ENCODE data around the gene PACSIN2. TPM values are rescaled to one million over a fixed set of nuclear protein-coding genes. Genes with fewer than 3 reads are reported as not detected.

The PACSIN2 gene
- total and polyA plus RNA-seq, 2 experiments from 2014 or later = 23.5 to 57.3 TPM

DNA sequence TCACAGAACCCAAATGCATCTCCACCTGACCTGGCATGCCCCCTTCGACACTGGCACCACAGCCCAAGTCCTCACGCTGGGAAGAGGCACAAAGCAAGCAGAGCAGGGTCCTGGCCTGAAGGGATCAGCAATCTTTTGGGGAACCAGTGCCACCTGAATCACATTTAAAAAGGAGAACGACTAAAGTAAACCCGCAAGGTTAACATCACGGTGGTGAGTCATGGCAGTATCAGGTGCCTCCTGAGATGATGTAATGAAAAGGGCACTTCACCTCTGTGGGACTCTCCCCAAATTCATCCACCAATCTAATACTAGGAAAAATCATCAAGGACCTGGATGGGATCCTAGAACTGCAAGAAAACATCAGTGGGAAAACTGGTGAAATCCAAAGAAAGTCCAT is 44.9 kb downstream of the PACSIN2 start (continued):
- TF ChIP-seq, protein P1, sequence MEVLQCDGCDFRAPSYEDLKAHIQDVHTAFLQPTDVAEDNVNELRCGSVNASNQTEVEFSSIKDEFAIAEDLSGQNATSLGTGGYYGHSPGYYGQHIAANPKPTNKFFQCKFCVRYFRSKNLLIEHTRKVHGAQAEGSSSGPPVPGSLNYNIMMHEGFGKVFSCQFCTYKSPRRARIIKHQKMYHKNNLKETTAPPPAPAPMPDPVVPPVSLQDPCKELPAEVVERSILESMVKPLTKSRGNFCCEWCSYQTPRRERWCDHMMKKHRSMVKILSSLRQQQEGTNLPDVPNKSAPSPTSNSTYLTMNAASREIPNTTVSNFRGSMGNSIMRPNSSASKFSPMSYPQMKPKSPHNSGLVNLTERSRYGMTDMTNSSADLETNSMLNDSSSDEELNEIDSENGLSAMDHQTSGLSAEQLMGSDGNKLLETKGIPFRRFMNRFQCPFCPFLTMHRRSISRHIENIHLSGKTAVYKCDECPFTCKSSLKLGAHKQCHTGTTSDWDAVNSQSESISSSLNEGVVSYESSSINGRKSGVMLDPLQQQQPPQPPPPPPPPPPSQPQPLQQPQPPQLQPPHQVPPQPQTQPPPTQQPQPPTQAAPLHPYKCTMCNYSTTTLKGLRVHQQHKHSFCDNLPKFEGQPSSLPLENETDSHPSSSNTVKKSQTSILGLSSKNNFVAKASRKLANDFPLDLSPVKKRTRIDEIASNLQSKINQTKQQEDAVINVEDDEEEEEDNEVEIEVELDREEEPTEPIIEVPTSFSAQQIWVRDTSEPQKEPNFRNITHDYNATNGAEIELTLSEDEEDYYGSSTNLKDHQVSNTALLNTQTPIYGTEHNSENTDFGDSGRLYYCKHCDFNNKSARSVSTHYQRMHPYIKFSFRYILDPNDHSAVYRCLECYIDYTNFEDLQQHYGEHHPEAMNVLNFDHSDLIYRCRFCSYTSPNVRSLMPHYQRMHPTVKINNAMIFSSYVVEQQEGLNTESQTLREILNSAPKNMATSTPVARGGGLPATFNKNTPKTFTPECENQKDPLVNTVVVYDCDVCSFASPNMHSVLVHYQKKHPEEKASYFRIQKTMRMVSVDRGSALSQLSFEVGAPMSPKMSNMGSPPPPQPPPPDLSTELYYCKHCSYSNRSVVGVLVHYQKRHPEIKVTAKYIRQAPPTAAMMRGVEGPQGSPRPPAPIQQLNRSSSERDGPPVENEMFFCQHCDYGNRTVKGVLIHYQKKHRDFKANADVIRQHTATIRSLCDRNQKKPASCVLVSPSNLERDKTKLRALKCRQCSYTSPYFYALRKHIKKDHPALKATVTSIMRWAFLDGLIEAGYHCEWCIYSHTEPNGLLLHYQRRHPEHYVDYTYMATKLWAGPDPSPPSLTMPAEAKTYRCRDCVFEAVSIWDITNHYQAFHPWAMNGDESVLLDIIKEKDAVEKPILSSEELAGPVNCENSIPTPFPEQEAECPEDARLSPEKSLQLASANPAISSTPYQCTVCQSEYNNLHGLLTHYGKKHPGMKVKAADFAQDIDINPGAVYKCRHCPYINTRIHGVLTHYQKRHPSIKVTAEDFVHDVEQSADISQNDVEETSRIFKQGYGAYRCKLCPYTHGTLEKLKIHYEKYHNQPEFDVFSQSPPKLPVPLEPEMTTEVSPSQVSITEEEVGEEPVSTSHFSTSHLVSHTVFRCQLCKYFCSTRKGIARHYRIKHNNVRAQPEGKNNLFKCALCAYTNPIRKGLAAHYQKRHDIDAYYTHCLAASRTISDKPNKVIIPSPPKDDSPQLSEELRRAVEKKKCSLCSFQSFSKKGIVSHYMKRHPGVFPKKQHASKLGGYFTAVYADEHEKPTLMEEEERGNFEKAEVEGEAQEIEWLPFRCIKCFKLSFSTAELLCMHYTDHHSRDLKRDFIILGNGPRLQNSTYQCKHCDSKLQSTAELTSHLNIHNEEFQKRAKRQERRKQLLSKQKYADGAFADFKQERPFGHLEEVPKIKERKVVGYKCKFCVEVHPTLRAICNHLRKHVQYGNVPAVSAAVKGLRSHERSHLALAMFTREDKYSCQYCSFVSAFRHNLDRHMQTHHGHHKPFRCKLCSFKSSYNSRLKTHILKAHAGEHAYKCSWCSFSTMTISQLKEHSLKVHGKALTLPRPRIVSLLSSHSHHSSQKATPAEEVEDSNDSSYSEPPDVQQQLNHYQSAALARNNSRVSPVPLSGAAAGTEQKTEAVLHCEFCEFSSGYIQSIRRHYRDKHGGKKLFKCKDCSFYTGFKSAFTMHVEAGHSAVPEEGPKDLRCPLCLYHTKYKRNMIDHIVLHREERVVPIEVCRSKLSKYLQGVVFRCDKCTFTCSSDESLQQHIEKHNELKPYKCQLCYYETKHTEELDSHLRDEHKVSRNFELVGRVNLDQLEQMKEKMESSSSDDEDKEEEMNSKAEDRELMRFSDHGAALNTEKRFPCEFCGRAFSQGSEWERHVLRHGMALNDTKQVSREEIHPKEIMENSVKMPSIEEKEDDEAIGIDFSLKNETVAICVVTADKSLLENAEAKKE (CRISPR knock-in tag; IDR thresholded peaks at IDR 0.05) = no peak
- TF ChIP-seq POLR2AphosphoS5 (IDR thresholded peaks at IDR 0.05; ENCODE audit: low read depth) = no peak
- TF ChIP-seq, protein P2, sequence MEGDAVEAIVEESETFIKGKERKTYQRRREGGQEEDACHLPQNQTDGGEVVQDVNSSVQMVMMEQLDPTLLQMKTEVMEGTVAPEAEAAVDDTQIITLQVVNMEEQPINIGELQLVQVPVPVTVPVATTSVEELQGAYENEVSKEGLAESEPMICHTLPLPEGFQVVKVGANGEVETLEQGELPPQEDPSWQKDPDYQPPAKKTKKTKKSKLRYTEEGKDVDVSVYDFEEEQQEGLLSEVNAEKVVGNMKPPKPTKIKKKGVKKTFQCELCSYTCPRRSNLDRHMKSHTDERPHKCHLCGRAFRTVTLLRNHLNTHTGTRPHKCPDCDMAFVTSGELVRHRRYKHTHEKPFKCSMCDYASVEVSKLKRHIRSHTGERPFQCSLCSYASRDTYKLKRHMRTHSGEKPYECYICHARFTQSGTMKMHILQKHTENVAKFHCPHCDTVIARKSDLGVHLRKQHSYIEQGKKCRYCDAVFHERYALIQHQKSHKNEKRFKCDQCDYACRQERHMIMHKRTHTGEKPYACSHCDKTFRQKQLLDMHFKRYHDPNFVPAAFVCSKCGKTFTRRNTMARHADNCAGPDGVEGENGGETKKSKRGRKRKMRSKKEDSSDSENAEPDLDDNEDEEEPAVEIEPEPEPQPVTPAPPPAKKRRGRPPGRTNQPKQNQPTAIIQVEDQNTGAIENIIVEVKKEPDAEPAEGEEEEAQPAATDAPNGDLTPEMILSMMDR (conservative IDR thresholded peaks at IDR 0.05; ENCODE audit: low read depth in 2 of 2) = no peak
- no peak for TF ChIP-seq EZH2phosphoT487 (IDR thresholded peaks at IDR 0.05; ENCODE audit: unreplicated experiment)

DNA sequence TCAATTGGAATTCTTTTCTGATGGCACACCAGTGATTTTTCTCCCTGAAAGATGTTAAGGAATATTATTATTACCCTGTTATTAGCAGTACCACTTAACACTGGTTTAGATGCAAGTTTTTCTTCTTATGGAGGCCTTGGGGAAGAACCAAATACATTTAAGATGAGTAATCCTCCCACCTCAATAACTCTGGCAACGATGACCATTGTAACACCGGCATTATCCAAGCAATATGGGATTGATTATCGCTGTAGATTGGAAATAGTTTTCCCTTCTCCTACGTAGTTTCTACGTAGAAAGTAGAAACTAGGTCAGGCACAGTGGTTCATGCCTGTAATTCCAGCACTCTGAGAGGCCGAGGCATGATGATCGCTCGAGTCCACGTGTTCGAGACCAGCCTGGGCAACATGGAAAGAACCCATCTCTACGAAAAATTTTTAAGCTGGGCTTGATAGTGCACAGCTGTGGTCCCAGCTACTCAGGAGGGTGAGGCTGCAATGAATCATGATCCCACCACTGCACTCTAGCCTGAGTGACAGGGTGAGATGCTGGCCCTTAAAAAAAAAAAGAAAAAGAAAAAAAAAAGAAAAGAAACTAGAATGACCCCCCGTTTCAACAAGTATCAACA is 45.5 kb downstream of the PACSIN2 start:
- Histone ChIP-seq H3K9me2 (ENCODE audit: insufficient read depth) (no peaks in the 10 kb centered on the region), H3F3A (replicated peaks; ENCODE audit: low read depth) (peaks cover 6% of the 10 kb centered on the region; the same call in 1 of the 2 replicates), H2AFZ (no peak overlapping the region), H3K4me2 (no peak overlapping the region), H3K4me3 (no peak overlapping the region), H3K36me3 (ENCODE audit: insufficient read depth) (no peaks in the 10 kb centered on the region), H3K27me3 (ENCODE audit: insufficient read depth) (no peaks in the 10 kb centered on the region), H4K20me1 (replicated peaks; ENCODE audit: insufficient read depth) (peaks cover 48% of the 10 kb centered on the region), H3K79me2 (replicated peaks; ENCODE audit: insufficient read depth) (peaks cover 95% of the 10 kb centered on the region), H3K4me1 (ENCODE audit: insufficient read depth) (peaks cover 15% of the 10 kb centered on the region), H3K27ac (ENCODE audit: low read depth) (no peak overlapping the region)
- H3K4me1 Mint-ChIP-seq = peaks cover 15% of the 10 kb centered on the region
- ATAC-seq = no peak
- TF ChIP-seq EZH2 (IDR thresholded peaks at IDR 0.05; ENCODE audit: low read depth, unreplicated experiment) (no peak), CREB1 (CRISPR knock-in tag; IDR thresholded peaks at IDR 0.05; ENCODE audit: low read depth) (no peak), STAT1 (IDR thresholded peaks at IDR 0.05; ENCODE audit: unreplicated experiment) (no peak), EZH2phosphoT487 (IDR thresholded peaks at IDR 0.05; ENCODE audit: unreplicated experiment) (no peak), POLR2AphosphoS5 (IDR thresholded peaks at IDR 0.05; ENCODE audit: low read depth) (no peak), JUNB (IDR thresholded peaks at IDR 0.05; ENCODE audit: unreplicated experiment) (no peak)
- TF ChIP-seq, protein P2 (conservative IDR thresholded peaks at IDR 0.05; ENCODE audit: low read depth in 2 of 2) = no peak
- TF ChIP-seq, protein P3, sequence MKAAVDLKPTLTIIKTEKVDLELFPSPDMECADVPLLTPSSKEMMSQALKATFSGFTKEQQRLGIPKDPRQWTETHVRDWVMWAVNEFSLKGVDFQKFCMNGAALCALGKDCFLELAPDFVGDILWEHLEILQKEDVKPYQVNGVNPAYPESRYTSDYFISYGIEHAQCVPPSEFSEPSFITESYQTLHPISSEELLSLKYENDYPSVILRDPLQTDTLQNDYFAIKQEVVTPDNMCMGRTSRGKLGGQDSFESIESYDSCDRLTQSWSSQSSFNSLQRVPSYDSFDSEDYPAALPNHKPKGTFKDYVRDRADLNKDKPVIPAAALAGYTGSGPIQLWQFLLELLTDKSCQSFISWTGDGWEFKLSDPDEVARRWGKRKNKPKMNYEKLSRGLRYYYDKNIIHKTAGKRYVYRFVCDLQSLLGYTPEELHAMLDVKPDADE (IDR thresholded peaks at IDR 0.05) = no peak
- H3K27ac Mint-ChIP-seq = no peak overlapping the region
- H3K4me3 Mint-ChIP-seq = no peak overlapping the region
- H3K27me3 Mint-ChIP-seq (ENCODE audit: insufficient read depth, low read depth, poor library complexity) = peaks cover 11% of the 10 kb centered on the region
- H3K9me3 Mint-ChIP-seq = peaks cover 16% of the 10 kb centered on the region
- DNase-seq (ENCODE audit: low spot score) = no peak
- peaks cover 51% of the 10 kb centered on the region for H3K36me3 Mint-ChIP-seq (ENCODE audit: low read depth)

Data from GM23338 (cell line).